ENCODE results near the gene DHRS7B. TPM values are rescaled to one million over a fixed set of nuclear protein-coding genes. Genes with fewer than 3 reads are reported as not detected.

The DHRS7B gene
- total and polyA plus RNA-seq, 9 of the 15 experiments (the other 6 are each of a cell fraction or from before 2014, with no cell fraction given), result 8.0 to 30.7 (median 14.8) TPM

DNA sequence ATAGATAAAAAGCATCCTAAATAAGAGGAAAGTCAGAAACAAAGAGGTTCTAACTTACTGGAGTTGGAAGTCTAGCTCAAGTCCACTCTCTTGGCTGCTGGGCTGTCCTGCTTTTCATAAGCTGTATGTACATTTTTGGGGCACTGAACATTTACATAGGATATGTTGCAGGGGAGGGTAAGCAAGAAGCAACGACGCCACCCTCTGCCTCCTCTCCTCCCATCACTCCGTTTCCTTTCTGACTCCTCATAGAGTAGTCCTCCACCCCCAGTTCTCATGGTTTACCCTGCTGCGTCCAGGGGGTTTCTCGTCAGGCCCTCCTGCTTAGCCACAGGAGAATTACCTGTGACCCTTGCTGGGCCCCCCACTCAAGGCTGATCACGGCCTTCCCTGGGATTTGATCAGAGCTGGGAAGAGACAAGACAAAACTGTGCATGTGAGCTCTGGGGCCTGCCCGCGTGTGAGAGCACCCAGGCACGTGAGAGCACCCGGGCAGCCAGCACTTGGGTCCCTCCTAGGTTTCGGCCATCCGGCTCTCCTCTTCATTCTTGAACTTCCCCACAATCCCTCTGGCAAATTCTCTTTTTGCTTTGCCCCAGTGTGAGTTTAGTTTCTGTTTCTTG lies 50.1 kb downstream of the DHRS7B start:
- no peak for FAIRE-seq
- CTCF ChIA-PET (ENCODE audit: low intra/inter-chr PET ratio), result no interaction called here
- no peaks in the 10 kb centered on the region for H3K27me3 ChIP-seq (ENCODE audit: control insufficient read depth in 2 of 2, insufficient read depth in 2 of 2, low read length in 2 of 2)
- no peak for TF ChIP-seq TAF9B (IDR thresholded peaks at IDR 0.05; ENCODE audit: partially characterized antibody)
- TF ChIP-seq, protein P1, sequence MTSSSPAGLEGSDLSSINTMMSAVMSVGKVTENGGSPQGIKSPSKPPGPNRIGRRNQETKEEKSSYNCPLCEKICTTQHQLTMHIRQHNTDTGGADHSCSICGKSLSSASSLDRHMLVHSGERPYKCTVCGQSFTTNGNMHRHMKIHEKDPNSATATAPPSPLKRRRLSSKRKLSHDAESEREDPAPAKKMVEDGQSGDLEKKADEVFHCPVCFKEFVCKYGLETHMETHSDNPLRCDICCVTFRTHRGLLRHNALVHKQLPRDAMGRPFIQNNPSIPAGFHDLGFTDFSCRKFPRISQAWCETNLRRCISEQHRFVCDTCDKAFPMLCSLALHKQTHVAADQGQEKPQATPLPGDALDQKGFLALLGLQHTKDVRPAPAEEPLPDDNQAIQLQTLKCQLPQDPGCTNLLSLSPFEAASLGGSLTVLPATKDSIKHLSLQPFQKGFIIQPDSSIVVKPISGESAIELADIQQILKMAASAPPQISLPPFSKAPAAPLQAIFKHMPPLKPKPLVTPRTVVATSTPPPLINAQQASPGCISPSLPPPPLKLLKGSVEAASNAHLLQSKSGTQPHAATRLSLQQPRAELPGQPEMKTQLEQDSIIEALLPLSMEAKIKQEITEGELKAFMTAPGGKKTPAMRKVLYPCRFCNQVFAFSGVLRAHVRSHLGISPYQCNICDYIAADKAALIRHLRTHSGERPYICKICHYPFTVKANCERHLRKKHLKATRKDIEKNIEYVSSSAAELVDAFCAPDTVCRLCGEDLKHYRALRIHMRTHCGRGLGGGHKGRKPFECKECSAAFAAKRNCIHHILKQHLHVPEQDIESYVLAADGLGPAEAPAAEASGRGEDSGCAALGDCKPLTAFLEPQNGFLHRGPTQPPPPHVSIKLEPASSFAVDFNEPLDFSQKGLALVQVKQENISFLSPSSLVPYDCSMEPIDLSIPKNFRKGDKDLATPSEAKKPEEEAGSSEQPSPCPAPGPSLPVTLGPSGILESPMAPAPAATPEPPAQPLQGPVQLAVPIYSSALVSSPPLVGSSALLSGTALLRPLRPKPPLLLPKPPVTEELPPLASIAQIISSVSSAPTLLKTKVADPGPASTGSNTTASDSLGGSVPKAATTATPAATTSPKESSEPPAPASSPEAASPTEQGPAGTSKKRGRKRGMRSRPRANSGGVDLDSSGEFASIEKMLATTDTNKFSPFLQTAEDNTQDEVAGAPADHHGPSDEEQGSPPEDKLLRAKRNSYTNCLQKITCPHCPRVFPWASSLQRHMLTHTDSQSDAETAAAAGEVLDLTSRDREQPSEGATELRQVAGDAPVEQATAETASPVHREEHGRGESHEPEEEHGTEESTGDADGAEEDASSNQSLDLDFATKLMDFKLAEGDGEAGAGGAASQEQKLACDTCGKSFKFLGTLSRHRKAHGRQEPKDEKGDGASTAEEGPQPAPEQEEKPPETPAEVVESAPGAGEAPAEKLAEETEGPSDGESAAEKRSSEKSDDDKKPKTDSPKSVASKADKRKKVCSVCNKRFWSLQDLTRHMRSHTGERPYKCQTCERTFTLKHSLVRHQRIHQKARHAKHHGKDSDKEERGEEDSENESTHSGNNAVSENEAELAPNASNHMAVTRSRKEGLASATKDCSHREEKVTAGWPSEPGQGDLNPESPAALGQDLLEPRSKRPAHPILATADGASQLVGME (CRISPR knock-in tag; IDR thresholded peaks at IDR 0.05), result no peak
- TF ChIP-seq CHD7 (IDR thresholded peaks at IDR 0.05; ENCODE audit: low read depth, low read length), result no peak

More for the DNA sequence above, 50.1 kb downstream of the DHRS7B start:
- DNase-seq (ENCODE audit: extremely low read depth in 1 of 4, low spot score in 3 of 4), result no peak
- Histone ChIP-seq H3K9me1 (ENCODE audit: control insufficient read depth, insufficient read depth, low read length) (no peaks in the 10 kb centered on the region), H3K4me2 (ENCODE audit: insufficient read depth, low read length) (no peak overlapping the region), H3K79me2 (ENCODE audit: control insufficient read depth, insufficient read depth, low read length) (no peaks in the 10 kb centered on the region), H3K27ac (ENCODE audit: extremely low read depth, low read depth, low read length) (no peak overlapping the region), H3K9me3 (replicated peaks; ENCODE audit: control insufficient read depth, insufficient read depth, low read depth, low read length) (no peaks in the 10 kb centered on the region), H3K4me1 (replicated peaks in 1 of 2; ENCODE audit: control insufficient read depth in 2 of 2, insufficient read depth in 2 of 2, low read length in 2 of 2) (peaks cover 0 to 3% of the 10 kb centered on the region in 2 experiments; a peak in 2 of 5 replicates), H4K20me1 (replicated peaks; ENCODE audit: control insufficient read depth, insufficient read depth, low read length) (no peaks in the 10 kb centered on the region), H2AFZ (ENCODE audit: low read depth, low read length) (no peak overlapping the region), H3K36me3 (ENCODE audit: control insufficient read depth, insufficient read depth, low read length) (peaks cover 17% of the 10 kb centered on the region; the same call in 2 of the 3 replicates), H3K4me3 (no peak overlapping the region), H3K9ac (ENCODE audit: insufficient read depth in 1 of 2, low read depth in 2 of 2, low read length in 2 of 2) (no peak overlapping the region)
- in situ Hi-C loops (cut with MboI), result no loop called here
- 79% methylated on average over 6 of the region's 12 CpGs for WGBS (ENCODE audit: insufficient coverage, low coverage, missing lambda C conversion rate)
- POLR2A ChIA-PET, result no interaction called here
- no peak for ATAC-seq
- BruUV-seq (replicated peaks), result no TSS peak
- intact Hi-C loops (cut with micrococcal nuclease), result no loop called here
